Measurements from ENCODE around the gene WDR89.

Gene WDR89

DNA sequence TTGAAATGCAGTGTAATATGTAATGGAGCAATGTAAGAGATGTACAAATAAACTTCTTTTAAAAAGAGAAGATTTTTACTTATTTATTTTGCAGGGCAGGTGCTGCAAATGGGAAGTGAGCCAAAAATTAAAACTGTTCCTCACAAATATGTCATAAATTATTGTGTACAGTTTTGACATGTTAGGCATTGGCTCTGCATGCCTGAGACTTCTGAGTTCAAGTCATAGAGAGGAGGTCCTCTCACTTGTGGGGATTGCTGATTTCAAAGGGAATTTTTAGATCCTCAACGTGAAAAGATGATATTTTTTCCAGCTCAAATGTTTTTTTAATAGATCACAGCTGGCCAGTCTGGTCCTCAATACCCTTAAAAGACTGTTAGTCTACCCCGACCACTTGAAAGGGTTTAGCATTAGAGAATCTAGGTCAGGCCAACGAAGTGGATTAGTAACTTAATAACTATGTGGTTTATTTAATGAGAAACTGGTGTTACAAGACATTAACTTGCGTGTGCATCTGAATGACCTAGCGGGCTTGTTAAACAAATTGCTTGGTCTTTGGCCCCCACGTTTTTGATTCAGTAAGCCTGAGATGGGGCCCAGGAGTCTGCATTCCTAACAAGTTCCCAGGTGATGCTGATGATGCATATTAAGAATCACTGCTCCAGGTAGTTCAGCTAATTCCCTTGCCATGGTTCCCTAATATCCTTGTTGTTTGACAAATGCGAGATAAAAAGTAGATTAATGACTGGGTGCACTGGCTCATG is 30.9 kb upstream of the WDR89 start:
- Histone ChIP-seq H3K4me2 (ENCODE audit: low read length) (no peak overlapping the region), H3K9ac (ENCODE audit: low read length) (no peak overlapping the region)
- WGBS (ENCODE audit: extremely low coverage, insufficient coverage, low lambda C conversion rate), result no CpG with 5 or more reads among the region's 7 CpGs

DNA sequence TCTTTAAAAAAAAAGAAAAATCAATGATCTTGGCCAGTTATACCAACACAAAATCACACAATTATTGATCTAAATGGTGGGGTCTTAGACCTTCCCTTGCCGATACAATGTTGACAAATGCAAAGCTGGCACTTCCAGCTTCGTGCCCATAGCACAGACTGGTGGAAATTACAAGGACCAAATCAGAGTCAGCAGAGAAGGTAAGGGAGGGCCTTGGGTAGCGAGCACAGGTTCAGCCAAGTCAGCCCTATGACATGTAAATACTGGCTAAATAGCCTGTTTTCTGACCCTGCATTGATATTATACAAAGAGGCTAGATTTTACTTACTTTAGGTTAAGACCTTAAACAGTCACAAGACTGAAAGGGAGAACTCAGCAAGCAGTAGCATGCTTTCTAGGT is 30.3 kb upstream of the WDR89 start:
- H3K4ac ChIP-seq (ENCODE audit: low read depth, low read length), result no peak overlapping the region
- H3K4me3 ChIP-seq (ENCODE audit: low read length), result no peak overlapping the region
- H3K27me3 ChIP-seq (ENCODE audit: insufficient read depth, low read length, poor library complexity), result no peaks in the 10 kb centered on the region

More for the DNA sequence above, 30.9 kb upstream of the WDR89 start:
- no peak overlapping the region for H3K23ac ChIP-seq (ENCODE audit: low read length)
- no peaks in the 10 kb centered on the region for H3K79me1 ChIP-seq (ENCODE audit: low read length)
- DNase-seq, result no peak
- no peaks in the 10 kb centered on the region for H3K36me3 ChIP-seq (ENCODE audit: control insufficient read depth, insufficient read depth, low read length)
- H3K4me1 ChIP-seq (ENCODE audit: control insufficient read depth, low read depth, low read length), result no peaks in the 10 kb centered on the region
- H3K4ac ChIP-seq (ENCODE audit: low read depth, low read length), result no peak overlapping the region
- H4K8ac ChIP-seq (ENCODE audit: low read depth, low read length), result no peak overlapping the region
- H4K5ac ChIP-seq (ENCODE audit: low read length), result no peak overlapping the region
- H2BK5ac ChIP-seq (ENCODE audit: low read length), result no peak overlapping the region
- H3K27me3 ChIP-seq (ENCODE audit: insufficient read depth, low read length, poor library complexity), result no peaks in the 10 kb centered on the region
- no peaks in the 10 kb centered on the region for H3K79me2 ChIP-seq (ENCODE audit: control insufficient read depth, insufficient read depth, low read length)
- no peak overlapping the region for H3K4me3 ChIP-seq (ENCODE audit: low read length)
- no peak overlapping the region for H3K18ac ChIP-seq (ENCODE audit: low read length)
- H2AK5ac ChIP-seq (ENCODE audit: low read length), result no peak overlapping the region
- H2BK15ac ChIP-seq (replicated peaks; ENCODE audit: low read depth), result no peak overlapping the region
- no peak overlapping the region for H2BK120ac ChIP-seq (ENCODE audit: low read depth, low read length)
- no peak overlapping the region for H3K56ac ChIP-seq (ENCODE audit: low read length)
- H3K27ac ChIP-seq (ENCODE audit: low read depth, low read length), result no peak overlapping the region

DNA sequence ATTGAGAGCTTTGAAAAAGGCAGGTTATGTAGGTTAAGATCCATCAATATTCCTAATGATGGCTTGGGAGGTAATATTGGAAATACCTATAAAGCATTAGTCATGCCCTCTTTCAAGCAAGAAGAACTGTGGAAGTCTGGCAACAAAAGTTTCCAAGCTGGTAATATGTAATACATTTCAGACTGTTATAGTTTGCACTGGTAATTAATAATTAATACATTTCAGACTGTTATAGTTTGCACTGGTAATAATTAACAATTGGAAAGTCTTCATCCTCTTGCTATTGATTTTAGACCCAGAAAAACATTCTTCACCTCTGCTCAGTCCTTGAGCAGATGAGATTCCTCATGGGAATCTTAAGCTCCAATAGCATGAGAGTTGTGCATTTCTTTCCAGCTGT is 29.0 kb upstream of the WDR89 start:
- H3K36me3 ChIP-seq (ENCODE audit: control insufficient read depth, insufficient read depth, low read length), result no peaks in the 10 kb centered on the region
- no peak overlapping the region for H3K27ac ChIP-seq (ENCODE audit: low read depth, low read length)
- no peak overlapping the region for H3K4me2 ChIP-seq (ENCODE audit: low read length)
- no peak overlapping the region for H3K18ac ChIP-seq (ENCODE audit: low read length)
- no peak overlapping the region for H3K9ac ChIP-seq (ENCODE audit: low read length)
- H3K4me1 ChIP-seq (ENCODE audit: control insufficient read depth, low read depth, low read length), result no peaks in the 10 kb centered on the region
- H2AK5ac ChIP-seq (ENCODE audit: low read length), result no peak overlapping the region
- no peaks in the 10 kb centered on the region for H3K79me1 ChIP-seq (ENCODE audit: low read length)
- no peak overlapping the region for H3K4ac ChIP-seq (ENCODE audit: low read depth, low read length)
- no peak overlapping the region for H2BK120ac ChIP-seq (ENCODE audit: low read depth, low read length)
- no peak overlapping the region for H2BK15ac ChIP-seq (replicated peaks; ENCODE audit: low read depth)
- no peak overlapping the region for H4K8ac ChIP-seq (ENCODE audit: low read depth, low read length)
- no peaks in the 10 kb centered on the region for H3K79me2 ChIP-seq (ENCODE audit: control insufficient read depth, insufficient read depth, low read length)
- H4K5ac ChIP-seq (ENCODE audit: low read length), result no peak overlapping the region
- no peak for DNase-seq
- H3K23ac ChIP-seq (ENCODE audit: low read length), result no peak overlapping the region
- no peak overlapping the region for H3K56ac ChIP-seq (ENCODE audit: low read length)
- H2BK5ac ChIP-seq (ENCODE audit: low read length), result no peak overlapping the region
- H3K4me3 ChIP-seq (ENCODE audit: low read length), result no peak overlapping the region
- H3K27me3 ChIP-seq (ENCODE audit: insufficient read depth, low read length, poor library complexity), result no peaks in the 10 kb centered on the region

More for the DNA sequence above, 30.3 kb upstream of the WDR89 start:
- Histone ChIP-seq H2BK120ac (ENCODE audit: low read depth, low read length) (no peak overlapping the region), H3K27ac (ENCODE audit: low read depth, low read length) (no peak overlapping the region), H3K4me1 (ENCODE audit: control insufficient read depth, low read depth, low read length) (no peaks in the 10 kb centered on the region), H2BK5ac (ENCODE audit: low read length) (no peak overlapping the region), H3K23ac (ENCODE audit: low read length) (no peak overlapping the region), H2AK5ac (ENCODE audit: low read length) (no peak overlapping the region), H3K4me2 (ENCODE audit: low read length) (no peak overlapping the region), H2BK15ac (replicated peaks; ENCODE audit: low read depth) (no peak overlapping the region), H4K5ac (ENCODE audit: low read length) (no peak overlapping the region), H3K79me1 (ENCODE audit: low read length) (no peaks in the 10 kb centered on the region), H4K8ac (ENCODE audit: low read depth, low read length) (no peak overlapping the region), H3K79me2 (ENCODE audit: control insufficient read depth, insufficient read depth, low read length) (no peaks in the 10 kb centered on the region), H3K18ac (ENCODE audit: low read length) (no peak overlapping the region), H3K36me3 (ENCODE audit: control insufficient read depth, insufficient read depth, low read length) (no peaks in the 10 kb centered on the region), H3K9ac (ENCODE audit: low read length) (no peak overlapping the region), H3K56ac (ENCODE audit: low read length) (no peak overlapping the region)
- no peak for DNase-seq
- WGBS (ENCODE audit: extremely low coverage, insufficient coverage, low lambda C conversion rate), result no CpG with 5 or more reads among the region's 3 CpGs

DNA sequence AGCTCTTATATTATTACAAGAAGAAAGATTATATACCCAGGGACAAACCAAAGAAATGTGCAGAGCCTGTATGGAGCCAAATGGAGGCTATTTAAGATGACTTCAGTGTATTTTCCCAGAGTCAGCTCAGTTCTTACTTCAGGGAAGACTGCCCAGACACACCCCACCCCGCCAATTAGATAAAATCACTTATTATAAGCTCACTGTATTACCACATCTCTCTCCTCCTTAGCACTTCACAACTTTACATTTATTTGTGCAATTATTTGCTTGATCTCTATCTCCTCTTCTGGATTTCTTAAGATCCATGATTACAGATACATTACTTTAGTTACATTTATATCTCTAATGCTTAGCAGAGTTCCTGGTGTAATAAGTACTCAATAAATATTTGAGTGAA is 24.7 kb upstream of the WDR89 start:
- no peak overlapping the region for H3K4ac ChIP-seq (ENCODE audit: low read depth, low read length)
- no peak overlapping the region for H3K4me2 ChIP-seq (ENCODE audit: low read length)
- no peak overlapping the region for H4K8ac ChIP-seq (ENCODE audit: low read depth, low read length)
- no peak overlapping the region for H3K18ac ChIP-seq (ENCODE audit: low read length)
- H2AK5ac ChIP-seq (ENCODE audit: low read length), result no peak overlapping the region
- H3K56ac ChIP-seq (ENCODE audit: low read length), result no peak overlapping the region
- no peak overlapping the region for H3K4me3 ChIP-seq (ENCODE audit: low read length)
- no peak overlapping the region for H3K23ac ChIP-seq (ENCODE audit: low read length)
- H3K4me1 ChIP-seq (ENCODE audit: control insufficient read depth, low read depth, low read length), result no peaks in the 10 kb centered on the region
- no peaks in the 10 kb centered on the region for H3K36me3 ChIP-seq (ENCODE audit: control insufficient read depth, insufficient read depth, low read length)
- no peaks in the 10 kb centered on the region for H3K79me1 ChIP-seq (ENCODE audit: low read length)
- H3K27me3 ChIP-seq (ENCODE audit: insufficient read depth, low read length, poor library complexity), result no peaks in the 10 kb centered on the region
- H3K9ac ChIP-seq (ENCODE audit: low read length), result no peak overlapping the region
- H2BK15ac ChIP-seq (replicated peaks; ENCODE audit: low read depth), result no peak overlapping the region
- WGBS (ENCODE audit: extremely low coverage, insufficient coverage, low lambda C conversion rate), result no CpG with 5 or more reads among the region's 1 CpG
- H4K5ac ChIP-seq (ENCODE audit: low read length), result no peak overlapping the region
- H3K79me2 ChIP-seq (ENCODE audit: control insufficient read depth, insufficient read depth, low read length), result no peaks in the 10 kb centered on the region
- DNase-seq, result no peak
- no peak overlapping the region for H2BK5ac ChIP-seq (ENCODE audit: low read length)
- no peak overlapping the region for H2BK120ac ChIP-seq (ENCODE audit: low read depth, low read length)
- H3K27ac ChIP-seq (ENCODE audit: low read depth, low read length), result no peak overlapping the region

DNA sequence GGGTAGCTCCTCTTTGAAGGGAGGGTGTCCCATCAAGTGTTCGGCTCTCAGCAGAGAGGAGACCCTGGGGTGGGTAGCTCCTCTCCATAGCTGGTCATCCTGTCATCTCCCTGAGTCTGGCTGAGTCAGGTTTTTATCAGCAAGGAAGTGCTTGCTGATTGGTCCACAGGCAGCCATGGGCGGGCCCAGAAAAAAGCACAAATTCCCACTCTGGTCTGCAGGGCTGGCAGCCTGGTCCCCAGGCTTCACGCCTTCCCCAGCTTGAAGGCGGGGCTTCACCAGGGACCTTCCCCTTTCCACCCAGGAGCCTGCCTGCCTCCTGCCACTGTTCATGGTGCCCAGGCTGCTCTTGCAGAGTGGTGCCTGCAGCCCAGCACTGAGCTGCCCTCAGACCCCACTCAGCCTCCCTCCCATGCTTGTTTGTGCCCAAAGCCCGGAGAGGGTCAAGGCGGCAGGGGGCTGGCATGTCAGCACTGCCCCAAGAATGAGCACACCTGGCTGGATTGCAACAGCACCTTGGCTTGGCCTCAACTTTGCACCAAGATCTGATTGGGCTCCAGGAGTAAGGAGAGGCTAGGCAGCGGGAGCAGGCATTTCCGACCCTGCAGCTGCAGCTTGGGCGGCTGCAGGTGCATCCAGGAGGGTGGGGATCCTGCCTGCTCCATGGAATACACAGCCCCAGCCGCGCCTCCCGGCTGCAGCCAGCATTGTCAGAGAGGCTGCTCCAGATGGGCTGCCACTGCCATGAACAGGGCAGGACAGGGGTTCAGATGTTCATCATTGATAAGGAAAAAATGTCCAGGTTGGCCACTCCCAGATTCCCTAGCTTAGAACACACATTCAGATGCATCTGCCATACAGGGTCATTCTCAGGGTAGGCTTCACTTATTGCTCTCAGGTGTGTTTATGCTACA is 22.0 kb upstream of the WDR89 start:
- H3K79me1 ChIP-seq (ENCODE audit: low read length), result no peaks in the 10 kb centered on the region
- H3K36me3 ChIP-seq (ENCODE audit: control insufficient read depth, insufficient read depth, low read length), result no peaks in the 10 kb centered on the region
- no peaks in the 10 kb centered on the region for H3K27me3 ChIP-seq (ENCODE audit: insufficient read depth, low read length, poor library complexity)
- peak; percentile 31 for DNase-seq
- no peak overlapping the region for H2BK120ac ChIP-seq (ENCODE audit: low read depth, low read length)
- no CpG with 5 or more reads among the region's 12 CpGs for WGBS (ENCODE audit: extremely low coverage, insufficient coverage, low lambda C conversion rate)
- H4K5ac ChIP-seq (ENCODE audit: low read length), result no peak overlapping the region
- no peak overlapping the region for H3K27ac ChIP-seq (ENCODE audit: low read depth, low read length)
- no peaks in the 10 kb centered on the region for H3K79me2 ChIP-seq (ENCODE audit: control insufficient read depth, insufficient read depth, low read length)
- no peak overlapping the region for H3K4me3 ChIP-seq (ENCODE audit: low read length)
- no peak overlapping the region for H3K4ac ChIP-seq (ENCODE audit: low read depth, low read length)
- no peaks in the 10 kb centered on the region for H3K4me1 ChIP-seq (ENCODE audit: control insufficient read depth, low read depth, low read length)
- no peak overlapping the region for H3K4me2 ChIP-seq (ENCODE audit: low read length)
- H3K56ac ChIP-seq (ENCODE audit: low read length), result no peak overlapping the region
- no peak overlapping the region for H3K9ac ChIP-seq (ENCODE audit: low read length)
- H3K18ac ChIP-seq (ENCODE audit: low read length), result no peak overlapping the region
- no peak overlapping the region for H3K23ac ChIP-seq (ENCODE audit: low read length)
- no peak overlapping the region for H2BK5ac ChIP-seq (ENCODE audit: low read length)
- no peak overlapping the region for H4K8ac ChIP-seq (ENCODE audit: low read depth, low read length)
- no peak overlapping the region for H2BK15ac ChIP-seq (replicated peaks; ENCODE audit: low read depth)
- H2AK5ac ChIP-seq (ENCODE audit: low read length), result no peak overlapping the region
